ENCODE data around the gene PHRF1. TPM values are rescaled to one million over a fixed set of nuclear protein-coding genes. Genes with fewer than 3 reads are reported as not detected.

The PHRF1 gene
- total RNA-seq, 1 experiment from 2014 or later = 31.8 TPM

- Mint-ChIP-seq H3K36me3 (ENCODE audit: insufficient read depth, unreplicated experiment) (peaks cover 70% of the 10 kb centered on the region), H3K4me1 (ENCODE audit: insufficient read depth, unreplicated experiment) (no peaks in the 10 kb centered on the region), H3K27me3 (ENCODE audit: insufficient read depth, unreplicated experiment) (no peaks in the 10 kb centered on the region), H3K4me3 (ENCODE audit: unreplicated experiment) (no peak overlapping the region), H3K27ac (ENCODE audit: low read depth, unreplicated experiment) (no peak overlapping the region), H3K9me3 (ENCODE audit: unreplicated experiment) (no peaks in the 10 kb centered on the region)
- intact Hi-C loops (cut with micrococcal nuclease) = no loop called here
- ChIA-PET POLR2A (interaction anchor here (0.7 kb wide), 1 partner anchor 218 kb away, joined by 3 read pairs; no protein-coding TSS in a partner anchor), CTCF (no interaction called here)
- no peak for DNase-seq (ENCODE audit: unreplicated experiment)
- no TSS peak for BruUV-seq (replicated peaks)
- TF ChIP-seq CTCF (IDR thresholded peaks at IDR 0.05; ENCODE audit: unreplicated experiment) = no peak
Observed at GRCh38 chr11:656866-657265, 80.6 kb downstream of the PHRF1 start.

GRCh38 chr11:657691-658126, 81.4 kb downstream of the PHRF1 start:
- BruUV-seq (replicated peaks) = no TSS peak
- Mint-ChIP-seq H3K36me3 (ENCODE audit: insufficient read depth, unreplicated experiment) (peaks cover 70% of the 10 kb centered on the region), H3K27me3 (ENCODE audit: insufficient read depth, unreplicated experiment) (no peaks in the 10 kb centered on the region), H3K4me1 (ENCODE audit: insufficient read depth, unreplicated experiment) (no peaks in the 10 kb centered on the region), H3K27ac (ENCODE audit: low read depth, unreplicated experiment) (no peak overlapping the region), H3K4me3 (ENCODE audit: unreplicated experiment) (no peak overlapping the region), H3K9me3 (ENCODE audit: unreplicated experiment) (no peaks in the 10 kb centered on the region)
- ChIA-PET CTCF (interaction anchor here (0.6 kb wide), 1 partner anchor 105 kb away, joined by 3 read pairs; no protein-coding TSS in a partner anchor), POLR2A (interaction anchor here (0.7 kb wide), 1 partner anchor 170 kb away, joined by 3 read pairs; no protein-coding TSS in a partner anchor)
- no peak for TF ChIP-seq CTCF (IDR thresholded peaks at IDR 0.05; ENCODE audit: unreplicated experiment)
- no peak for DNase-seq (ENCODE audit: unreplicated experiment)
- intact Hi-C loops (cut with micrococcal nuclease) = no loop called here

- DNase-seq (ENCODE audit: unreplicated experiment) = no peak
- ChIA-PET CTCF (interaction anchor here (0.5 kb wide), 1 partner anchor 81 kb away, joined by 3 read pairs; no protein-coding TSS in a partner anchor), POLR2A (interaction anchor here (0.9 kb wide), 1 partner anchor 8 kb away, joined by 3 read pairs; no protein-coding TSS in a partner anchor)
- Mint-ChIP-seq H3K4me3 (ENCODE audit: unreplicated experiment) (no peak overlapping the region), H3K36me3 (ENCODE audit: insufficient read depth, unreplicated experiment) (peaks cover 57% of the 10 kb centered on the region), H3K4me1 (ENCODE audit: insufficient read depth, unreplicated experiment) (no peaks in the 10 kb centered on the region), H3K27ac (ENCODE audit: low read depth, unreplicated experiment) (no peak overlapping the region), H3K9me3 (ENCODE audit: unreplicated experiment) (no peaks in the 10 kb centered on the region), H3K27me3 (ENCODE audit: insufficient read depth, unreplicated experiment) (no peaks in the 10 kb centered on the region)
- intact Hi-C loops (cut with micrococcal nuclease) = no loop called here
- no peak for TF ChIP-seq CTCF (IDR thresholded peaks at IDR 0.05; ENCODE audit: unreplicated experiment)
- no TSS peak for BruUV-seq (replicated peaks)
Observed at GRCh38 chr11:659532-660085, 83.3 kb downstream of the PHRF1 start.

GRCh38 chr11:660281-660680, 84.0 kb downstream of the PHRF1 start:
- ChIA-PET POLR2A (interaction anchor here (0.9 to 1.6 kb wide), 2 partner anchors 8 to 13 kb away, joined by 3 read pairs; no protein-coding TSS in a partner anchor), CTCF (interaction anchor here (0.5 kb wide), 2 partner anchors 82 to 461 kb away, joined by 3 to 4 read pairs; no protein-coding TSS in a partner anchor)
- no peaks in the 10 kb centered on the region for H3K9me3 Mint-ChIP-seq (ENCODE audit: unreplicated experiment)
- H3K27me3 Mint-ChIP-seq (ENCODE audit: insufficient read depth, unreplicated experiment) = no peaks in the 10 kb centered on the region
- no peak overlapping the region for H3K27ac Mint-ChIP-seq (ENCODE audit: low read depth, unreplicated experiment)
- H3K36me3 Mint-ChIP-seq (ENCODE audit: insufficient read depth, unreplicated experiment) = peaks cover 52% of the 10 kb centered on the region
- intact Hi-C loops (cut with micrococcal nuclease) = no loop called here
- no peak overlapping the region for H3K4me3 Mint-ChIP-seq (ENCODE audit: unreplicated experiment)
- H3K4me1 Mint-ChIP-seq (ENCODE audit: insufficient read depth, unreplicated experiment) = no peaks in the 10 kb centered on the region
- no TSS peak for BruUV-seq (replicated peaks)
- no peak for TF ChIP-seq CTCF (IDR thresholded peaks at IDR 0.05; ENCODE audit: unreplicated experiment)
- no peak for DNase-seq (ENCODE audit: unreplicated experiment)
